PC-3 (cell line): ENCODE measurements around the gene NHS. TPM values are rescaled to one million over a fixed set of nuclear protein-coding genes. Genes with fewer than 3 reads are reported as not detected.
A peak's percentile ranks its signal among the peaks of the same experiment; 100 is the strongest.

Experiments
- ATAC-seq: fragments of 200-7000 bp; cut with Tn5 transposase; 2 replicates; pipeline ENCODE4 v1.9.1; 2020; ENCODE audit warnings: mild to moderate bottlenecking, moderate library complexity
- BruUV-seq: library from RNA; stranded (reverse); fragments of 400-500 nt; replicated peaks from 2 replicates; lab custom pipeline; 2021; lab: Mats Ljungman, UMichigan
- CTCF ChIA-PET: fragments of 300-600 bp; sonication (Branson Sonifier 250); formaldehyde crosslinking; loops from one replicate; lab custom pipeline; 2022; ENCODE audit warnings: antibody characterized with exemption; lab: Charles Lee
- POLR2A ChIA-PET: fragments of 300-600 bp; sonication (Branson Sonifier 250); formaldehyde crosslinking; loops from one replicate; lab custom pipeline; 2022; ENCODE audit warnings: antibody characterized with exemption; ENCODE audit not compliant: unreplicated experiment; lab: Charles Lee
- DNase-seq: peaks from one replicate; pipeline ENCODE4 v3.0.0-alpha.2; 2015
- H2AFZ ChIP-seq: fragments of 300-600 bp; sonication (generic); 2 replicates; pipeline ENCODE4 v1.6.0; 2016; ENCODE audit warnings: antibody characterized with exemption, low read length
- H3F3A ChIP-seq: fragments of 300-600 bp; sonication (generic); one replicate; pipeline ENCODE4 v1.6.0; 2017; ENCODE audit warnings: antibody characterized with exemption, low read length, control low read depth, mild to moderate bottlenecking; ENCODE audit not compliant: unreplicated experiment
- H3K27ac ChIP-seq: fragments of 300-600 bp; sonication (generic); 2 replicates; pipeline ENCODE4 v1.5.1; 2016; ENCODE audit warnings: mild to moderate bottlenecking, low read length
- H3K27me3 ChIP-seq: fragments of 300-600 bp; sonication (generic); 2 replicates; pipeline ENCODE4 v1.6.1; 2016; ENCODE audit warnings: low read length, mixed read lengths
- H3K36me3 ChIP-seq: fragments of 300-600 bp; sonication (generic); 2 replicates; pipeline ENCODE4 v1.6.1; 2016; ENCODE audit warnings: low read depth, mixed run types, low read length, mixed read lengths
- H3K4me1 ChIP-seq: fragments of 300-600 bp; sonication (generic); 2 replicates; pipeline ENCODE4 v1.5.1; 2016; ENCODE audit warnings: low read length; ENCODE audit not compliant: insufficient read depth
- H3K4me2 ChIP-seq: fragments of 300-600 bp; sonication (generic); 2 replicates; pipeline ENCODE4 v1.6.0; 2016; ENCODE audit warnings: low read length
- H3K4me3 ChIP-seq: fragments of 300-600 bp; sonication (generic); 2 replicates; pipeline ENCODE4 v1.5.1; 2016; ENCODE audit warnings: mild to moderate bottlenecking, low read length, mixed read lengths
- H3K79me2 ChIP-seq: fragments of 300-600 bp; sonication (generic); 2 replicates; pipeline ENCODE4 v1.6.1; 2017; ENCODE audit warnings: low read length, mixed read lengths
- H3K9ac ChIP-seq: fragments of 300-600 bp; sonication (generic); 2 replicates; pipeline ENCODE4 v1.6.0; 2016; ENCODE audit warnings: mild to moderate bottlenecking, low read length
- H3K9me2 ChIP-seq: fragments of 300-600 bp; sonication (generic); replicated peaks from 2 replicates; pipeline ENCODE4 v1.6.1; 2016; ENCODE audit warnings: mixed run types, low read length, mixed read lengths
- H3K9me3 ChIP-seq: fragments of 300-600 bp; sonication (generic); 2 replicates; pipeline ENCODE4 v1.6.1; 2016; ENCODE audit warnings: low read length, mixed read lengths
- H4K20me1 ChIP-seq: fragments of 300-600 bp; sonication (generic); 2 replicates; pipeline ENCODE4 v1.6.1; 2016; ENCODE audit warnings: low read length, mixed read lengths
- EZH2 ChIP-seq: fragments of 300-600 bp; sonication (generic); IDR thresholded peaks from one replicate; pipeline ENCODE4 v1.6.1; 2017; ENCODE audit warnings: antibody characterized with exemption, mild to moderate bottlenecking, low read length; ENCODE audit not compliant: unreplicated experiment
- EZH2phosphoT487 ChIP-seq: fragments of 300-600 bp; sonication (generic); IDR thresholded peaks from 2 replicates; pipeline ENCODE4 v1.6.1; 2018; ENCODE audit warnings: mild to moderate bottlenecking, antibody characterized with exemption, low read length, borderline replicate concordance
- intact Hi-C: fragments of 100-400 bp; cut with micrococcal nuclease; formaldehyde crosslinking; loops from 2 replicates; pipeline ENCODE4 v1.9.0; 2023
- total RNA-seq: library from RNA; depleted of rRNA; stranded (reverse); fragments of >200 nt; gene quantifications from 2 replicates; pipeline ENCODE4 v1.2.3, GENCODE V29; 2014
- TF ChIP-seq, protein P1 (sequence below): fragments of 300-600 bp; sonication (generic); conservative IDR thresholded peaks from 2 replicates; pipeline ENCODE4 v1.5.1; 2017; ENCODE audit warnings: antibody characterized with exemption, low read depth, mild to moderate bottlenecking, low read length

NHS gene
- total RNA-seq, 1 experiment from 2014 or later: 4.9 TPM

DNA sequence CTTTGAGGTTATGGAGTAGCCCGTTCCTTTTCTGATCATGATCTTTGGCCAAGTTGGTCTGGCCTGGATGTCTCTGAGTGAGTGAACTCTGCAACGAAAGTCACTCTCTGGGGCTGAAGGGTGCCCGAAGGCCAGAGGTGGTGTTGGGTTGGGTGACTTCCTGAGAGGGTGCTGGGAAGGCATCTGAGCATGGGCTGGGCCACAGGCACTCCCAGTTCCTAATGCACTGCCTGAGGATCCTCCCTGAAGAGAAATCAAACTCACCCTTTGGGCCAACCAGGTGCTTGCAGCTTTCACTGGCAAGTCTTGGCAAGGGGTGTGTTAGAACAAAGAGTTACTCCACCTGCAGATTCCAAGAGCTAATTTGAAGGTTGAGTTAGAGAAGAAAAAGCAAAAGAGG, 295.9 kb downstream of the NHS start:
- ATAC-seq: no peak

DNA sequence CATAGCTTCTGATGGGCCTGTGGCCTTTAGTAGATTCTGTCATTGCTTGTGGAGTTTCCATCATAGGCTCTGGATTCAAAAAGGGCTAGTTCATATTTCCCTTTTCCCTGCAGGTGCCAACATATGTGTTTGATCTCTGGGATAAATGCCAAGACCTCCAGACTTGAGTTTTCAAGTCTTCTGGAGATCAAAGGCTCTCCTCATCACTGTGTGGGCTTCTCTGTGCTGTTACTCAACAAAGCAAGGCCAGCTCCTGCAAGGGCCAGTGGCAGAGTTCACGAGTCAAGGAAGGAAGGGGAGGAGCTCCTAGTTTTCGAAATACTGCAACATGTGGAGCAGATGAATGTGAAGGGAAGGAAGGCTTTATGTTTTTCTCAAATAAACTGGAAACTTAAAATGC, 299.6 kb downstream of the NHS start:
- no TSS peak for BruUV-seq
- Histone ChIP-seq H3K4me1 (no peaks in the 10 kb centered on the region; the same call in 1 of the 2 replicates), H3K4me3 (no peak overlapping the region), H3K79me2 (no peaks in the 10 kb centered on the region), H3K4me2 (no peak overlapping the region), H3K27ac (no peak overlapping the region), H4K20me1 (no peaks in the 10 kb centered on the region), H2AFZ (no peak overlapping the region), H3F3A (no peaks in the 10 kb centered on the region), H3K27me3 (no peaks in the 10 kb centered on the region), H3K9me2 (no peaks in the 10 kb centered on the region), H3K9me3 (no peaks in the 10 kb centered on the region), H3K9ac (no peak overlapping the region), H3K36me3 (no peaks in the 10 kb centered on the region)
- intact Hi-C loops: no loop called here
- ATAC-seq: no peak
- DNase-seq: no peak
- ChIA-PET CTCF (no interaction called here), POLR2A (no interaction called here)
- TF ChIP-seq EZH2 (no peak), EZH2phosphoT487 (no peak)
- TF ChIP-seq, protein P1, sequence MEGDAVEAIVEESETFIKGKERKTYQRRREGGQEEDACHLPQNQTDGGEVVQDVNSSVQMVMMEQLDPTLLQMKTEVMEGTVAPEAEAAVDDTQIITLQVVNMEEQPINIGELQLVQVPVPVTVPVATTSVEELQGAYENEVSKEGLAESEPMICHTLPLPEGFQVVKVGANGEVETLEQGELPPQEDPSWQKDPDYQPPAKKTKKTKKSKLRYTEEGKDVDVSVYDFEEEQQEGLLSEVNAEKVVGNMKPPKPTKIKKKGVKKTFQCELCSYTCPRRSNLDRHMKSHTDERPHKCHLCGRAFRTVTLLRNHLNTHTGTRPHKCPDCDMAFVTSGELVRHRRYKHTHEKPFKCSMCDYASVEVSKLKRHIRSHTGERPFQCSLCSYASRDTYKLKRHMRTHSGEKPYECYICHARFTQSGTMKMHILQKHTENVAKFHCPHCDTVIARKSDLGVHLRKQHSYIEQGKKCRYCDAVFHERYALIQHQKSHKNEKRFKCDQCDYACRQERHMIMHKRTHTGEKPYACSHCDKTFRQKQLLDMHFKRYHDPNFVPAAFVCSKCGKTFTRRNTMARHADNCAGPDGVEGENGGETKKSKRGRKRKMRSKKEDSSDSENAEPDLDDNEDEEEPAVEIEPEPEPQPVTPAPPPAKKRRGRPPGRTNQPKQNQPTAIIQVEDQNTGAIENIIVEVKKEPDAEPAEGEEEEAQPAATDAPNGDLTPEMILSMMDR: no peak

More for the DNA sequence above, 295.9 kb downstream of the NHS start:
- H2AFZ ChIP-seq: no peak overlapping the region
- TF ChIP-seq EZH2phosphoT487 (no peak), EZH2 (no peak)
- TF ChIP-seq, protein P1: no peak
- no peaks in the 10 kb centered on the region for H3K9me2 ChIP-seq
- CTCF ChIA-PET: no interaction called here
- H3K79me2 ChIP-seq: no peaks in the 10 kb centered on the region
- no peak overlapping the region for H3K4me2 ChIP-seq
- no peak overlapping the region for H3K27ac ChIP-seq
- no peak overlapping the region for H3K9ac ChIP-seq
- no peaks in the 10 kb centered on the region for H3F3A ChIP-seq
- intact Hi-C loops: no loop called here
- H3K9me3 ChIP-seq: no peaks in the 10 kb centered on the region
- H3K36me3 ChIP-seq: no peaks in the 10 kb centered on the region
- no peaks in the 10 kb centered on the region for H3K4me1 ChIP-seq
- DNase-seq: no peak
- no peak overlapping the region for H3K4me3 ChIP-seq
- H3K27me3 ChIP-seq: no peaks in the 10 kb centered on the region
- H4K20me1 ChIP-seq: no peaks in the 10 kb centered on the region
- no TSS peak for BruUV-seq
- POLR2A ChIA-PET: no interaction called here

DNA sequence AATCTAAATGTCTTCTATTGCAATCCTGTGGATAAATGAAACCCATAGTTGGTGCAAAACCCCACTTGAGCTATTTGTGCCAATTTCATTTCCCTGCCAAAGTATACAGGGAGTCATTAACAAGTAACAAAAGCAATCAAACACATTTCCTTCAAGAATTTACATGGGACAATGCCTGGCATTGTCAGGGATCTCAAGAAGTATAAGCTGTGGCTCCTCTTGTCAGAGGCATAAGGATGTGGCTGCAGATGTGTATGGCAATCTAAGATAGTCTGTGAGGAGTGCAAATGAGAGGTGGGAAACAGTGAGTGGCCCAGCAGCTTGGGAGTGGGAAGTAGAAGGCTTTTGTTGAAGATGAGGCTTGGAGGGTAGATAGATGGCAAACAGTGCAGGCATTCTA, 304.3 kb downstream of the NHS start:
- Histone ChIP-seq H3K4me2 (no peak overlapping the region), H3K9ac (no peak overlapping the region), H3K4me1 (peaks cover 7% of the 10 kb centered on the region; the same call in 1 of the 2 replicates), H4K20me1 (no peaks in the 10 kb centered on the region), H3K79me2 (no peaks in the 10 kb centered on the region), H2AFZ (no peak overlapping the region), H3K36me3 (no peaks in the 10 kb centered on the region), H3K9me2 (no peaks in the 10 kb centered on the region), H3K27ac (no peak overlapping the region), H3K4me3 (no peak overlapping the region), H3F3A (no peaks in the 10 kb centered on the region), H3K9me3 (no peaks in the 10 kb centered on the region), H3K27me3 (no peaks in the 10 kb centered on the region)
- TF ChIP-seq EZH2phosphoT487: no peak
- no peak for TF ChIP-seq EZH2
- TF ChIP-seq, protein P1: no peak
- POLR2A ChIA-PET: interaction anchor here (0.5 kb wide), 1 partner anchor 28 kb away, joined by 3 read pairs; no protein-coding TSS in a partner anchor
- CTCF ChIA-PET: no interaction called here
- BruUV-seq: no TSS peak
- ATAC-seq: peak; percentile 59
- intact Hi-C loops: no loop called here
- no peak for DNase-seq
